GM12874 (cell line): ENCODE measurements around the gene EAF2.

Source experiments
- TF ChIP-seq, protein P1 (sequence below): IDR thresholded peaks from 2 replicates; pipeline ENCODE4 v1.5.1; 2011; ENCODE audit warnings: low read depth, mild to moderate bottlenecking, control low read depth, low read length, moderate library complexity; ENCODE audit not compliant: insufficient read depth

The EAF2 gene

DNA sequence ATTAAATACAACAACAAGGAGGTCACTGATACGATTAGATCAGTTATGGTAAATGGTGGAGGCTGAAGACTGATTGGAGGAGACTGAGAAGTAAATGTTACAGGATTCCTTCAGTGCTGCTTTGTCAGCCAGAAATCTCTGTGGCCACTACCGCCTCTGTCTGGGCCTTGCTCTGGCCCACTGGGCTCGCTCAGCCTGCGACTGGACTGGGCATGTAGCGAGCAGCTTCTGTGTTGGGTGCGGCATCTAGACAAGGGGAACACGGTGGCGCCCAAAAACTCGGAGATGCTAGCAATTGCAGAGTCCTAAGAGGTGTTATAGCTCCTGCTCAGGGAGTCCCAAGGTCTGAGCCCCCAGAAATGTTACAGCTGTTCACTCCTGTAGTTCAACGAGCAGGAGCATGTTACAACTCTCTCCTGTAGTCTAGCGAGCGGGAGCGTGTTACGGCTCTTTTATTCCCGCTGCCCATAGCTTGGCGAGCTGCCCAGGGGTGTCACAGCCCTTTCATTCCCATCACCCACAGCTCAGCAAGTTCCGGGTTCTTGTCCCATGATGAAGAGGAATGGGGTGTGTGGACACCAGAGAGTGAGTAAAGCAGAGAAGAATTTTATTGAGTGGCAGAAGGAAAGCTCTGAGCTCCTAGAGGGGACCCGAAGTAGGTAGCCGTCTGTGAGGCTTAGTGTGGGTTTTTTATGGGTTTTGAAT is 83.9 kb downstream of the EAF2 start:
- TF ChIP-seq, protein P1, sequence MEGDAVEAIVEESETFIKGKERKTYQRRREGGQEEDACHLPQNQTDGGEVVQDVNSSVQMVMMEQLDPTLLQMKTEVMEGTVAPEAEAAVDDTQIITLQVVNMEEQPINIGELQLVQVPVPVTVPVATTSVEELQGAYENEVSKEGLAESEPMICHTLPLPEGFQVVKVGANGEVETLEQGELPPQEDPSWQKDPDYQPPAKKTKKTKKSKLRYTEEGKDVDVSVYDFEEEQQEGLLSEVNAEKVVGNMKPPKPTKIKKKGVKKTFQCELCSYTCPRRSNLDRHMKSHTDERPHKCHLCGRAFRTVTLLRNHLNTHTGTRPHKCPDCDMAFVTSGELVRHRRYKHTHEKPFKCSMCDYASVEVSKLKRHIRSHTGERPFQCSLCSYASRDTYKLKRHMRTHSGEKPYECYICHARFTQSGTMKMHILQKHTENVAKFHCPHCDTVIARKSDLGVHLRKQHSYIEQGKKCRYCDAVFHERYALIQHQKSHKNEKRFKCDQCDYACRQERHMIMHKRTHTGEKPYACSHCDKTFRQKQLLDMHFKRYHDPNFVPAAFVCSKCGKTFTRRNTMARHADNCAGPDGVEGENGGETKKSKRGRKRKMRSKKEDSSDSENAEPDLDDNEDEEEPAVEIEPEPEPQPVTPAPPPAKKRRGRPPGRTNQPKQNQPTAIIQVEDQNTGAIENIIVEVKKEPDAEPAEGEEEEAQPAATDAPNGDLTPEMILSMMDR: no peak

DNA sequence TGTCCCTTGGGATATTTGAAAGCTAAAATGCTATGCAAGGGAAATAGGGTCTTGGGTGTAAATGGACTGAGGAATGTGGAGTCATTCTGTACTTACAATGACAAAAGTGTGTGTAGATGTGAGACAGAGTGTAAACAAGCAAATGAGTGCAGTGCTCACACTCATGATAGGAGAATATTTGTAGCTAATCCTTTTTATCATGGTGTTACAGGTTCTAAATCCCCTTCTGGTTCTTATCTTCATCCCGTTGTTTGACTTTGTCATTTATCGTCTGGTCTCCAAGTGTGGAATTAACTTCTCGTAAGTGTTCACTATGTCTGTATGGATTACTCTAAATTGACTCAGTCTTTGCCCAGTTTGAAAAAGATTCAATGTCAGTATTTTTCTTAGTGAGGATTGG is 89.7 kb downstream of the EAF2 start:
- TF ChIP-seq, protein P1: no peak

GRCh38 chr3:121926380-121926779 is 91.4 kb downstream of the EAF2 start:
- TF ChIP-seq, protein P1: no peak
